HL-60/S4 treated with retinoic acid at 250 ng/mL for 4 days and 3 days (cell line): ENCODE results near the gene UBQLN4.

Source experiments
- in situ Hi-C: fragments of 300-500 bp; cut with MboI; formaldehyde crosslinking; loops from 2 replicates; pipeline ENCODE4 v1.7.0; 2022; ENCODE audit warnings: low sequenced_read_pairs

The UBQLN4 gene

DNA sequence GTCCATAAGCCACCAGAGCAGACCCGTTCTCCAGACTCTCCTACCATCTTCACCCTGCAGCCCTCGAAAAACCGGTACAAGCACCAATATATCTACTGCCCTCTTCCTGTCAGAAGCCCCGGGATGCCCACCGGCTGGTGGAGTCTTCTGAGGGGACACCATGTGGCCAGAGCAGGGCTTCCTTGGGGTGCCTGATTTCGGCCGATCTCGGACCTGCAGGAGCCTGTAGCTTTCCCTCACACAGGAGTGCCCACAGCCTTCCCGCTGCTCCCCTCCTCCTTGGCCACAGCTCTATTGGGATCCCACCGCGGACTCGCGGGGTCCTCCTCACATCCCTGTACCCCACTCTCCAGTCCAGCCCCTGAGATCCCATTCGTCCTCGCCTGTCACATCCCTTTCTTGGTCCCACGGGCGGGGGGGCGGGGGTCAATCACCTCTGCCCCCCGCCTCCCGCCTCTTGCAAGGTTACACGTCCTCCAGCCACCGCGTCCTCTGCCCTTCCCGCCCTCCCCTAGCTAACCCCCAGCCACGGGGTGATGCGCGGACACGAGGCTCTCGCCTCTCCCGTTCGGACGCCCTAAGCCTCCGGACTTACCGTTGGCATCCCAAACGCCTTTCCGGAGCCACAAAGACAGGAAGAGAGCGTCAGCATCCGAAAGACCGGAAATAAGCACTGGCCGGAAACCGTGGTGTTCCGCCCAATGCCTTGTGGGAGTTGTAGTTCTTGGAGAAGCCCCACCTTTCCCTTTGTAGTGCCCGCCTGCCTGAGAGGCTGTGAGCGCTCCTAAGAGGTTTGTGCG, 33.1 kb downstream of the UBQLN4 start, which contains the start of gene SSR2:
Gene SSR2 (minus strand): TSS at position 659 of the 800 bp plus-strand sequence. CDS start 784 bp downstream, outside the sequence.
- in situ Hi-C loops: no loop called here

DNA sequence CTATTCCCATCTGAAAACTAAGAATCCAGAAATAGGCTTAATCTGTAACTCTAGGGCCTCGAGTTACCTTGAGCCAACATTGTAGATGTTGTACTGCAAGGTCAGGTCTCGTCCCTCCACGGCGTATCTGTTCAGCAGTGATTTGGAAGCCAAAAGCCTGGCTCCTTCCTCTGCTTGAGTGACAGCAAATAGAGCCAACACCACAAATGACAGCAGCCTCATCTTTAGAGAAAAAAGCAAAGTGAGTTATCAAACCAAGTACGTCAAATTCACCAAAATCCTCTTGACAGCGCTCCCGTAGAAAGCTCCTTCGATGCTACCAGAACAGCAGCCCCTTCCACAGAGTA, 33.7 kb downstream of the UBQLN4 start:
- in situ Hi-C loops: no loop called here

DNA sequence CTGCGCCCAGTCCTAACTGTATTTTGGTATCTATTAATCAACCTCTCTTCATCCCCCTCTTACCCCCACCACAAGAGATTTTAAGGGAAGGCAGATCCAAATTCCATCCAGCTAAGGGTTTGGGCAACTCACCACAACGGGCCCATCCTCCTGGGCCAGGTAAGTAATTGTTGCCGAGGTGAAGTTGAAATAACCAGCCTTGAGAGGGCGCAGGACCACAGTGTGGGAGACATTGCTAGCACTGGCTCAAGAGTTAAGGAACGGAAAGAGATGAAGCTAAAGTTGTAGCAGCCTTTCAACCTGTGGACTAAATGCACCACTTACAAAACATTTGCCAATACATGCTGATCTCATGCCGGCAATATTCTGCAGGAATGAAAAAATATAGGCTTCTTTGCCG, 38.8 kb downstream of the UBQLN4 start:
- in situ Hi-C loops: no loop called here

DNA sequence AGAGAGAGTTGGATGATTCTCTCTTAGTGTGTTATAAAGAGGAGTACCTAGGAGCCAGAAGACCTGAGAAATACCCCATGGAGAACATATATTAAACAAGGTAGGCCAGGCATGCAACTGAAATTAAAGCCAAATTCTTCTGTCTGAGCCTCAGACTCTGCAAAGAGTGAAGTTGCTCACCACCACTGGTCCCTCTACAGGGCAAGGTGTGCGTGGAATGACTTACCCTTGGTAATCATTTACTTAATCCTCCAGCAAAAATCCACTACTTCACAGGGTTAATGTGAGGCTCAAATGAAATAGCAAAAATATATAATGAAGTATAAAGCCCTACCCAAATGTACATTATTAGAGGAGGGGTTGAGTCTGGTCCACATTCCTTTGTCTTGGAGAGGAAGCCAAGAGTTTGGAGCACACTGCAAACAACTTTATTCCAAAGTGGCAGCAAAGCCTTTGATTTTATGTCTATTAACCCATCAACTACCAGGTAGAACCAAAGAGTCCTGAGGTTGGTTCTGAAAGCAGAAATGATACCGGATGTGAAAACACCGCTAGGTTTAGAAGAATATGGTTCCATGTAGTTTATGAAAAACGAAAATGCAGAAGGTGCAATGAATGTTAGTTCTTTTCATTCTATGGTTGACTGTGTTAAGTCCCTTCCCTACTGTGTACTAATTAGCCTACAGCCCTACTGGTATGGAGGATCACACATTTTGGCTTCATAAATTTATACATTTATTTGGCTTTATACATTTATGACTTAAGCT, 41.4 kb downstream of the UBQLN4 start:
- in situ Hi-C loops: no loop called here

DNA sequence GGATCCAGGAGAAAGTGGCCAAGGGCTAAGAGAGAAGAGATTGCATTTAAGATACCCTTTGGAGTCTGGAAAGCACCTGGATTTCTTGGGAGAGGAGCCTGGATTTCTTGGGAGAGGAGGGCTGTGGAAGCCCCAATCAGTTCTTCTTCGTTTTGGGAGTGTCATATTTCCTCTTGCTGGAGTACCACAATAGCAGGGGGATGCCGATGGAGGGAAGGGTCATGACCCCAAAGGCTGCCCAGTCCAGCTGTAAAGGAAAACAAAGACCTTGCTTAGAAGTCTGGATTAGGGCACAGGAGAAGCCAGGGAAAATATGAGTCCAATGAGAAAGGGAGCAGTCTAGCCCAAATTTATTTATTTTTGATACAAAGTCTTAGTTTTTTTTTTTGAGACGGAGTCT, 44.2 kb downstream of the UBQLN4 start:
- in situ Hi-C loops: no loop called here

DNA sequence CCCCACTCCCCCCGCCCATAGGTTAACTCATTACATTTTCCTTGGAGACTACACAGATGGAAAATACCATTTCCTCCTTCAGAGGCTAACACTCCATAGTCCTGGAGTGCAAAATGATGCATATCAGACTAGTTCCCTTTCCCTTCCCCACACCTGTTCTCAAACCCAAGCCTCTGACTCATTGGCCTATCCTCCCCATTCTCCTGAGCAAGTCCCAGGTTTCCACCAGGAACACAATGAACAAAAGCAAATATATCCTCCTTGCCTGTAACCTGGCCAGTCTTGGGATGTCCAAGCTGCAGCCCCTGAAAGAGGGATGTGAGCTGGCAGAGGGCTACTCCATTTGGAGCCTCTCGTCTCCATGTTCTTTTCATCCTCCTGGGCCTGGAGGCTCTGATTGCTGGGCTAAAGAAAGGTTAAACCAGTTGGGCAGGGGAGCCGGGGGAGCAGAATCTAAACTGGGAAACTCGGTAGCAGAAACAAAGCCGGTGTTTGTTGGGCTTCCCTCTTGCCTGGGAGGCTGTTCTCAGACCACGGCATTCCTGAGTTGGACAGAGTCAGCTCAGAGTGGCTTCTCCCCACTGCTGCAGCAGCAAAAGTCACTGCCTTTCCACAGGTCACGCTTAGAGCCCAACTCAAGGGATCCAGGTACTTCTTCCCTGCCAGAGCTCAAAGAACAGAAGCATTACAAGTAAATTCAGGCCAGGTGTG, 46.8 kb downstream of the UBQLN4 start:
- in situ Hi-C loops: no loop called here

DNA sequence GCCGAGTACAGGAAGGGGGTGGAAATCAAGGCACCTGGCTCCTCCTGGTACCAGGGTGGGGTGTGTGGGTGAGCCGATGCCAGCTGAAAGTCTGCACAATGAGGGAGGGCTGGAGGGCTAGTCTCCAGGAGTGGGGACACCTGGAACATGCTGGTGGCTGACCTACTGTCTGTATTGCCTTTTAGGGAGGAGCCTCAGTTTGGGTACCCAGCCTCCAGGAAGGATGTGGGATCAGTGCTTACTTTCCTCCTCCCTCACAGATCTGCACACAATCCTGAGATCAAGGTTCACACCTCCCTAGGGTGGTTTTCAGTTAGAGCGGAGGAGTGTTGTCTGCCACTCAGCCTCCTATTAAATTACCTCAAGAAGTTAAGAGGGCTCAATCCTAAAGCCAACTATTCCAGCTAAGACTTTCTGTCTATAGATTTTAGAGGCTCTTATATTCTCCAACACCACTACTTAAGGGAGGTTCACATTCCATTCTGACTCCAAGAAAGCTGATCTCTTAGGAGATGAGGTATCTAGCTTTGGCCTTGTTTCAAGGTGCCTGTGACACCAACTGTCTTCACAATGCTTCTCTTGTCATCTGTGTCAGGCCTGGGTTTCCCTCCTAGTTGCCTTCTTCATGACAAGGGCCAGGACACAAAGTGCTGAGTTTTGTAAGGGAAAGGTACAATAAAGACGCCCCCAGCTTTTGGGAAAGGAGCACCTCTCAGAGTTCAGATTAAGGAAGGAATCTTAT, 48.6 kb downstream of the UBQLN4 start:
- in situ Hi-C loops: no loop called here

DNA sequence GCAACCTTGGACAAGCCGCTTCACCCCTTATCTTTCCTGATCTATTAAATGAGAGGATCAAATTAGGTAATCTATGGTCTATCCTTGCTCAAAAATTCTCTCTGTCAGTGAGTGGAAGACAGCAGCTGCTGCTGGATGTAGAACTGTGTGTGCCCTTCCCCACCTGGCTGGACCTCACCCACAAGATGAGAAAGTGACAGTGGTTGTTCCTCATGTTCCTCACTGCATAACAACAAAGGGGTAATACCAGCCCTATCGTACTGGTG, 49.7 kb downstream of the UBQLN4 start:
- in situ Hi-C loops: no loop called here

DNA sequence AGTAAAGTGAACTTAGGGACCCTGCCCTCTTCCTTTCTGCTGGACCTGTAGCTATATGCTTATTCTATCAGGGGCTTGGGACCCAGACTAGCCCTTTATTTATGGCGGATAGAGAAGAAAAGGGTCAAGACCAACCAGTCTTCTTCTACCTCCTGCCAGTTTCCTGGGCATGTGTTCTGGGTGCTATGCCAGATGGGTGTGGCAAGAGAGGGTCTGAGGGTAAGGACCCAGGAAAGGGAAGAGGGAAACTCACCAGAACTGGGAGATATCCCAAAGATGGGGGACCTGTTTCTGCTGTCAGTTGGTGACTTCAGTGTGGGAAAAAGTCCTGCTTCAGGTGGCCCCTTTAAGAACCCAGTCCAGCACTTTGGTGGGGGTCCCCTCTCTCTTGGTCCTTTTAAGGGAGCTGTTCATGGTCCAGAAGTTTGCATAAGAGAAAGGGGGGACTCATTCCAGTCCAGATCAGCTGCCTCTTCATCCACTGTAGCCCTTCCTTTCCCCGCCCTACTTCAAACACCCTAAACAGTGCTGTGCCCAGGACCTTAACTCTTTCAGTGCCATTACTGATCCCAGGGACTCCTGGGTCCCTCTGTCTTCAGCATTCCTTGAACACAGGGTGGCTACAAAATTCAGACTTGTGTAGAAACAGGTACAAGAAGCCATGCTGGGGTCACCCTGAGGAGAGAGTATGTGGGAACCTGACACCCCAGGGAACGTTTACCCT, 51.2 kb downstream of the UBQLN4 start:
- in situ Hi-C loops: no loop called here

DNA sequence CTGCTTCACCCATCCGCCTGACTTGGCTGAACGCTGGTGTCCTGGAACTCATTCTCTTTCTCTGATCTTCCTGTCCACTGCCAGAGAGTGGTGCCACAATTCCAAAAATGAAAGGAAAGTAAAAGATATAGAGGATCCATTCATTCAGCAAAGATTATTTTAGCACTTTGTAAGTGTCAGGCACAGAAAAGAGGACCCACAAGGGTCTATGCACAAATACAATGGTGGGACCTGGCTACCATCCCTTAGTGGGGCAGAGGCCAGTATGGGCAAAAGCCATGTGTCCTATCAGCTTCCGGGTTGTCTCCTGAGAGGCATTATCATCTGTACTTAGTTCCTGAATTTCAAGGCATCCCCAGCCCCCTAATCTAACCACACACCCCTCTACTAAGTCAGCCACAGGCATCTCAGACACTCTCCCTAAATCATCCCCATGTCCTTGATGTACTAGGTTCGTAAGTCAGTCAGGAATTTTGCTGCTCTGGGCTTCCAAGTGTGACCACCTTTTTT, 51.9 kb downstream of the UBQLN4 start:
- in situ Hi-C loops: no loop called here

DNA sequence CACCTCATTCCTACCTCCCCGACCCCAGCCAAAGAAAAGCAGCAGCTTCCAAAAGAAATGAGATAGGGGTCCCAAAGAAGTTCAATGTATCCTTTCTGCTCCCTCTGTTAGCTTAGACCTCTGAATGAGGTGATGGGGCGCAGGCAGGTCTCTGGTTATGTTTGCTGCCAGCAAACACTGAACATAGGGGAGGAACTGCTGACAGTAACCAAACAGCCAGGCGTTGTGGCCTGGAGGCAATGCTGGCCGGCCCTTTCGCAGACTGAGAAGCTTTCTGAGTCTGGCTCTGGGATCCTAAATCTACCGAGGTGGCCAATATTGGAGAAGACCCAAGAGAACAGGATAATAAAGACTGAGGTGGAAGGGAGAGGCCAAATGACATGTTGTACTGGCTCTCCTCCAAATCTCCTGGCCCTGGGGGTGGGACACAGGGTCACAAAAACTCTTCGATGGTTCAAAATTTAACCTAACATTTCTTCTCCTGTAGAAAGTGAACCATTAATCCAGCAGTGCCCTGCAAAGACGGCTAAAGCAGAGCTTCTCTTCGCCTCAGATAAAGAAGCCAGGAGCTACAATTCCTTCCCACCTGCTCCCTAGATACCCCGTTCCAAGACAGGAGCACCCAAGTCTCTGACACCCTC, 52.5 kb downstream of the UBQLN4 start:
- in situ Hi-C loops: no loop called here

DNA sequence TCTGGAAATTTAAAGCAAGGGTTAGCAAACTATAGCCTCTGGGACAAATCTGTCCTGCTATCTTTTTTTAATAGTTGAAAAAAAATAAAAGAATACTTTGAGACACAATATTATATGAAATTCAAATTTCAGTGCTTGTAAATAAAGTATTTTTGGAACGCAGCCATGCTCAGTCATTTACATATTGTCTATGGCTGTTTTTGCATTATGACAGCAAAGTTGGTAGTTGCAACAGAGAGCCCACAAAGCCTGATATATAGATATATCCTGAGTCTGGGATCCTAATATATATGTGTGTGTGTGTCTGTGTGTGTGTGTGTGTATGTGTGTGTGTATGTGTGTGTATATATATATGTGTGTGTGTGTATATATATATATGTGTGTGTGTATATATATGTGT, 53.6 kb downstream of the UBQLN4 start:
- in situ Hi-C loops: no loop called here

DNA sequence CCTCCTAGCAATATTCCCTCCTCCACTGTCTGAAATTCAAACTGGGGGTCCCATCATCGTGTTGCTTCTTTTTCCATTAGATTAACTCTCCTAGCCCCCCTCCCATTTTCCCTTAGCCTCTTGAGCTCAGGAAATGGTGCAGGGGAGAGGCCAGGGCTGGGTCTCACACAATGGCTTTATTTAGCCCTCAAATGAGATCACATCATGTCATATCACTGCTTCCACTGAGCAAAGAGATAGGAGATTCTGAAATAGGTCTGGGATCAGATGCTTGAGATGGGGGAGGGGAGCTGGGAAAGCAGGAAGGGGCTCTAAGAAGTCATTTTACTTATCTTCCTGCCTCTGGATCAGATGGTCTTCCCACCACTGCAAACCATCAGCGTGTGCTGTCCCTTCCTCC, 57.4 kb downstream of the UBQLN4 start:
- in situ Hi-C loops: no loop called here

DNA sequence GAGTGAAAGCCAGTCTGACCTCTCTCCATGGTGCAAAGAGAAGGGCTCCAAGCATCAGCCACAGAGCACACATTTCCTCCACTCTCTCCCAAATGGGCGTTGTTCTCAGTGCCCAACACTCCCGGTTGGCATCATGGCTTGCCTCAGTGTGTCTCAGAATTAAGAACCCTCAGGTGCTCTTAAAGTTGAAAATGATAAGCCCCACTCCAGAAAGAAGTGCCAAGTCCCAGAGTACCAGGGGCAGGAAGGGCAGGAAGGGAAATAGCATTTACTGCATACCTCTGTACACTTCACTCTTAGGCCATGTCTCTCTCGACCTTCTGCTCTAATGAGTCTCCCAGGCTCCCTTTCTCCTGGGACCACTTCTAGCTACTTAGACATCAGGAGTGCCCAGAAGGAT, 60.0 kb downstream of the UBQLN4 start:
- in situ Hi-C loops: no loop called here

DNA sequence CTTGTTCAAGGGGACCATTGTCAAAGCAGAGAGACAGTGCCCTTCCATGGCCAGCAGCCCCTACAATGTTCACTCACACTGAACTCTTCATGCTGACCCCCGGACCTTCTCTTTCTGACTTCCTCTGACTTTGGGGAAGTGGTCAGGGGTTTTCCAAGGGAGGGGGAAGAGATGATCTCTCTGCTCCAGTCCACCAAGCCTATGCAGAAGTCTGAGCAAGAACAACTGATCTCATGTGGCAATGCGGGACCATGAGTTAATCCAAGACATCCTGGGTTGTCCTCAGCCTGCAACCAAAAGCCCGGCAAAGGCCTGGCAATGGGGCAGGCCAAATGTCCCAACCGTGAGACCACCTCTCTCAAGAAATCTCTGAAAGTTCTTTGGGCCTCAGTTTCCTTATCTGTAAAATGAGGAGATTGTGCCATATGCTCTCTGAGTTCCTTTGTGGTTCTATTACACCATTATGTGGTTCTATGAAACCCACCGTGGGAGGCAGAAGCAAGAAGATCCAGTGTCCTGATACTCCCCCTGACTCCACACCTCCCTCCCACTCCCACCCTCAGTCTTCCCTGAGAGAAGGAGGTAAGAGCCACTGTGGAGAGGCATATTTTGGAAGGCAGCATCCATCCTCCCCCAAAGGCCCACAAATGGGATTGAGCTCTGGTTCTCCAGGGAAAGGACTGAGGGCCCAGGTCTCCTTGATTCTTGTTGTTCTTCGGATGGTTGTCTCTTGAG, 63.4 kb downstream of the UBQLN4 start:
- in situ Hi-C loops: no loop called here

DNA sequence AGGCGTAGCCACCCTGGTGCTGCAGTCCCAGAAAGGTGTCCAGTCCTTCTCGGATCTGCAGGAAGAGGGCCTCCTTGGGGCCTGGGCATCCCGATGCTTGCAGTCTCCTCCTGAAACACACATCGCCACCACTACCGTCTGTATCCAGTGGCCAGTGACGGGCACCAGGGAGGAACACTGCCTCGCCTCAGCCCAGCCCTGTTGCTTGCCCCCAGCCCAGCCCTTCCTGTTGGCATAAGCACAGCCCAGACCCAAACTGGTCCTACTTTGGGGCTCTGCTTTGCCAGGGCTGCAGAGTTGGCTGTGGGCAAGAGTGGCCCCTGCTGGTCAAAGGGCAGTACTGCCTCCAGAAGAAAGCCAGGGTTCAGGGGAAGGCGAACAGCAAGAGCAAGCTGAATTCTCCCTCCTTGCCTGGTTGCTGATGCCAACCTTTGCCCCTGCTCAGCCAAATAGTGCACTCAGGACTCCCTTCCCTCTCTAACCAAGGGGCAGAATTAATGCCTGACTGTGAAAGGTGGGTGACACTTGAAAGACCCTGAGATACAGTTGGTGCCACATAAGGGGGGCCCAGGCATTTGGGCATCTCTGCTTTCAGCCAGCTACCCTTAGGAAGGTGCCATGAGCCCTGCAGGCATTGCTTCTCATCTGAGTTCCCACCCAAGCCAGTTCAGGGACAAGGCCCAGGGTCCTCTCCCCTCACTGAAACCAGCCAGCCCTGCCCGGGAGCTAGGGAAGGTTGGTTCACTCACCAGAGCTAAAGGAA, 64.2 kb downstream of the UBQLN4 start:
- in situ Hi-C loops: no loop called here
